Neural cell (in vitro differentiated cells): ENCODE data around the gene FAM171A1.

Source experiments
- CTCF ChIP-seq: fragments of 450-650 bp; IDR thresholded peaks from 2 replicates; pipeline ENCODE4 v1.5.1; 2014; ENCODE audit warnings: antibody characterized with exemption, mild to moderate bottlenecking, moderate library complexity; ENCODE audit not compliant: poor library complexity, severe bottlenecking
- EP300 ChIP-seq: fragments of 450-650 bp; conservative IDR thresholded peaks from 2 replicates; pipeline ENCODE4 v1.6.1; 2014; ENCODE audit warnings: antibody characterized with exemption, mild to moderate bottlenecking, moderate library complexity; ENCODE audit not compliant: poor library complexity, severe bottlenecking
- EZH2 ChIP-seq: fragments of 200-600, 300-800 bp; shearing (Covaris generic), sonication (generic); IDR thresholded peaks from 2 replicates; pipeline ENCODE4 v1.6.1; 2014; ENCODE audit warnings: antibody characterized with exemption, low read length, borderline replicate concordance, mild to moderate bottlenecking; ENCODE audit not compliant: insufficient read depth, poor library complexity, severe bottlenecking
- REST ChIP-seq: IDR thresholded peaks from 2 replicates; pipeline ENCODE4 v1.6.1; 2012; ENCODE audit warnings: borderline replicate concordance
- TAF1 ChIP-seq: IDR thresholded peaks from 2 replicates; pipeline ENCODE4 v1.6.1; 2012; ENCODE audit warnings: low read depth

GRCh38 chr10:15335508-15335907 is 35.6 kb downstream of the FAM171A1 start:
- no peak for TF ChIP-seq REST
- no peak for TF ChIP-seq EP300
- no peak for TF ChIP-seq CTCF
- no peak for TF ChIP-seq TAF1
- TF ChIP-seq EZH2 = no peak
